ENCODE results near the gene COP1.

The COP1 gene

DNA sequence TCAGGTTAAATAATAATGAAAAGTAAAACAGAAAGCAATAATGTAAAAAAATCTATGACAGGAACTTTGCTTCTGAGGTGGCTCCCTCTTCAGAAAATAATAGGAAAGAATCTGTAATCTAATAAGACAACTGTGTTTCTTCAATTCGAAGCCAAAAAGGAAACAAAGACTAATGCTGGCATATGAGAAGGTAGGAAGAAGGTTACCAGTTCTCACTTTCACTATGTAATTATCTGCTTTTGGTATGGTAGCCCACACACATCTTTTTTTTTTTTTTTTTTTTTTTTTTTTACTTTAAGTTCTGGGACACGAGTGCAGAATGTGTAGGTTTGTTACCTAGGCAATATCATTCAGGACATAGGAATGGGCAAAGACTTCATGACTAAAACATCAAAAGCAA, 47.1 kb downstream of the COP1 start:
- ChIA-PET CTCF (no interaction called here), POLR2A (interaction anchor here (0.6 kb wide), 1 partner anchor 8 kb away, joined by 3 read pairs; no protein-coding TSS in a partner anchor)
- no peak overlapping the region for H3K4me3 ChIP-seq (ENCODE audit: low read depth, low read length)
- DNase-seq (ENCODE audit: low read depth, low spot score), result no peak
- TF ChIP-seq, protein P1, sequence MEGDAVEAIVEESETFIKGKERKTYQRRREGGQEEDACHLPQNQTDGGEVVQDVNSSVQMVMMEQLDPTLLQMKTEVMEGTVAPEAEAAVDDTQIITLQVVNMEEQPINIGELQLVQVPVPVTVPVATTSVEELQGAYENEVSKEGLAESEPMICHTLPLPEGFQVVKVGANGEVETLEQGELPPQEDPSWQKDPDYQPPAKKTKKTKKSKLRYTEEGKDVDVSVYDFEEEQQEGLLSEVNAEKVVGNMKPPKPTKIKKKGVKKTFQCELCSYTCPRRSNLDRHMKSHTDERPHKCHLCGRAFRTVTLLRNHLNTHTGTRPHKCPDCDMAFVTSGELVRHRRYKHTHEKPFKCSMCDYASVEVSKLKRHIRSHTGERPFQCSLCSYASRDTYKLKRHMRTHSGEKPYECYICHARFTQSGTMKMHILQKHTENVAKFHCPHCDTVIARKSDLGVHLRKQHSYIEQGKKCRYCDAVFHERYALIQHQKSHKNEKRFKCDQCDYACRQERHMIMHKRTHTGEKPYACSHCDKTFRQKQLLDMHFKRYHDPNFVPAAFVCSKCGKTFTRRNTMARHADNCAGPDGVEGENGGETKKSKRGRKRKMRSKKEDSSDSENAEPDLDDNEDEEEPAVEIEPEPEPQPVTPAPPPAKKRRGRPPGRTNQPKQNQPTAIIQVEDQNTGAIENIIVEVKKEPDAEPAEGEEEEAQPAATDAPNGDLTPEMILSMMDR (IDR thresholded peaks at IDR 0.05; ENCODE audit: insufficient read depth, low read length, missing control alignments), result no peak

- no peak for DNase-seq (ENCODE audit: low read depth, low spot score)
- H3K4me3 ChIP-seq (ENCODE audit: low read depth, low read length), result no peak overlapping the region
- POLR2A ChIA-PET, result no interaction called here
- TF ChIP-seq, protein P1 (IDR thresholded peaks at IDR 0.05; ENCODE audit: insufficient read depth, low read length, missing control alignments), result no peak
- CTCF ChIA-PET, result no interaction called here
These were observed 49.1 kb downstream of the COP1 start for GRCh38 chr1:176157995-176158394.

- POLR2A ChIA-PET, result no interaction called here
- TF ChIP-seq, protein P1 (IDR thresholded peaks at IDR 0.05; ENCODE audit: insufficient read depth, low read length, missing control alignments), result no peak
- CTCF ChIA-PET, result no interaction called here
- DNase-seq (ENCODE audit: low read depth, low spot score), result no peak
- no peak overlapping the region for H3K4me3 ChIP-seq (ENCODE audit: low read depth, low read length)
These were observed 56.9 kb downstream of the COP1 start for GRCh38 chr1:176149939-176150807.

GRCh38 chr1:176144526-176144925, 62.6 kb downstream of the COP1 start:
- ChIA-PET CTCF (interaction anchor here (1.3 kb wide), 1 partner anchor 10 kb away, joined by 3 read pairs; no protein-coding TSS in a partner anchor), POLR2A (no interaction called here)
- DNase-seq (ENCODE audit: low read depth, low spot score), result no peak
- TF ChIP-seq, protein P1 (IDR thresholded peaks at IDR 0.05; ENCODE audit: insufficient read depth, low read length, missing control alignments), result no peak
- H3K4me3 ChIP-seq (ENCODE audit: low read depth, low read length), result no peak overlapping the region

DNA sequence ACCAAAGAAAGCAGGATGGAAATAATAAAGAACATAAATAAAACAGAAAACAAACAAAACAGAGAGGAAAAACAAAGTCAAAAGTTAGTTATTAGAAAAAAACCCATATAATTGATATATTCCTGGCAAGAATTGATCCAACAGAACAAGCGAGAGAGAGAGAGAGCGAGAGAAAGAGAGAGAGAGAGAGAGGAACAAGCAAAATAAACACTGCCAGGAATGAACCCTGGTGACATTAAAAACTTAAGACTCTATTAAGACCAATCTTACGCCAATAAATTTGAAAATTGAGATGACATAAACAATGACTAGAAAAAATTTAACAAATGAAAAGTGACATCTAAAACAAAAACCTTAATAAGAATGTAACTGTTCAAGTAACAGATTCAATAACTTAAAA, 64.1 kb downstream of the COP1 start:
- POLR2A ChIA-PET, result no interaction called here
- CTCF ChIA-PET, result no interaction called here
- H3K4me3 ChIP-seq (ENCODE audit: low read depth, low read length), result no peak overlapping the region
- no peak for DNase-seq (ENCODE audit: low read depth, low spot score)
- TF ChIP-seq, protein P1 (IDR thresholded peaks at IDR 0.05; ENCODE audit: insufficient read depth, low read length, missing control alignments), result no peak

DNA sequence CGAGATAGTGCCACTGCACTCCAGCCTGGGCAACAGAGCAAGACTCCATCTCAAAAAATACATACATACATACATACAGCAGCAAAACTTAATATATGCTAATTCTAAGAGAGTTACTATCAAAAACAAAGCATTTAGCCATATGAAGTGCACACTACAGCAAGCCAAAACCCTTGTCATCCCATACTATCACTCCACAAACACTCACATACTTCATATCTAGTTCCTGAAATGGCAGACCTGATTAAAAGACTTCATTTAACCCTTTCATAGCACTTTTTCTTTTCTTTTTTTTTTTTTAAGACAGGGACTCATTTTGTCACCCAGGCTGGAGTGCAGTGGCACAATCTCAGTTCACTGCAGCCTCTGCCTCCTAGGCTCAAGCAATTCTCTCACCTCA, 65.6 kb downstream of the COP1 start:
- DNase-seq (ENCODE audit: low read depth, low spot score), result no peak

More for the DNA sequence above, 65.6 kb downstream of the COP1 start:
- no peak overlapping the region for H3K4me3 ChIP-seq (ENCODE audit: low read depth, low read length)
- ChIA-PET CTCF (no interaction called here), POLR2A (no interaction called here)
- TF ChIP-seq, protein P1 (IDR thresholded peaks at IDR 0.05; ENCODE audit: insufficient read depth, low read length, missing control alignments), result no peak
